K562 (cell line): ENCODE results near the gene VEZF1. TPM values are rescaled to one million over a fixed set of nuclear protein-coding genes. Genes with fewer than 3 reads are reported as not detected.
A peak's percentile ranks its signal among the peaks of the same experiment; 100 is the strongest.

Experiments
- CXXC5 ChIP-seq: fragments of 250-450 bp; sonication (Bioruptor Pico); IDR thresholded peaks from 2 replicates; pipeline ENCODE4 v1.8.0; 2022; ENCODE audit warnings: inconsistent platforms, mild to moderate bottlenecking, moderate library complexity
- FOXA3 ChIP-seq, 2 experiments: fragments of 450-650 bp in 1 of 2; sonication (generic) in 1 of 2; formaldehyde crosslinking; IDR thresholded peaks in 1 of 2; conservative IDR thresholded peaks in 1 of 2; 2 replicates each; pipeline versions ENCODE4 v1.4.0 to v1.8.0; 2020 to 2022; ENCODE audit warnings: mild to moderate bottlenecking in 2 of 2, missing genetic modification reagents in 1 of 2
- MAFF ChIP-seq: IDR thresholded peaks from 2 replicates; pipeline ENCODE4 v1.6.1; 2012; ENCODE audit warnings: low read length, improper control_type of control experiment
- MCM3 ChIP-seq: fragments of 450-650 bp; IDR thresholded peaks from 2 replicates; pipeline ENCODE4 v1.6.1; 2016
- NELFE ChIP-seq: IDR thresholded peaks from 2 replicates; pipeline ENCODE4 v1.6.1; 2011; ENCODE audit warnings: mild to moderate bottlenecking; ENCODE audit not compliant: insufficient read depth, insufficient read length
- SIN3A ChIP-seq, 2 experiments: fragments of 150-350 bp in 1 of 2; IDR thresholded peaks; 2 replicates each; pipeline ENCODE4 v1.6.1; 2011 to 2016; ENCODE audit warnings: borderline replicate concordance in 2 of 2, low read depth in 2 of 2, low read length in 2 of 2, mild to moderate bottlenecking in 2 of 2, moderate library complexity in 2 of 2; ENCODE audit not compliant: control insufficient read depth in 1 of 2
- STAG1 ChIP-seq: sonication (generic); formaldehyde crosslinking; IDR thresholded peaks from 2 replicates; pipeline ENCODE4 v1.5.0; 2020; ENCODE audit warnings: missing genetic modification reagents, borderline replicate concordance
- U2AF2 ChIP-seq: fragments of 200-400 bp; formaldehyde crosslinking; optimal IDR thresholded peaks from 2 replicates; pipeline ENCODE3; 2017; ENCODE audit warnings: low read depth, mild to moderate bottlenecking, low read length
- ZC3H11A ChIP-seq: IDR thresholded peaks from 2 replicates; pipeline ENCODE4 v1.6.1; 2012; ENCODE audit warnings: low read depth, low read length, improper control_type of control experiment
- ZNF239 ChIP-seq: fragments of 250-450 bp; sonication (Bioruptor Pico); IDR thresholded peaks from 2 replicates; pipeline ENCODE4 v1.4.0; 2020; ENCODE audit warnings: mild to moderate bottlenecking
- polyA plus RNA-seq, 8 experiments: library from polyadenylated mRNA; depleted of rRNA in 4 of 8; stranded (reverse) in 5 of 8; unstranded in 3 of 8; fragments of >200 nt; fragmentation: Nextera tagmentation in 2 of 8; fragmentation: Illumina TruSeq in 1 of 8; extraction: Ambion mirVana in 2 of 8; extraction: Trizol in 1 of 8; gene quantifications; 2 replicates each; pipeline versions ENCODE4 v1.2.1 to v1.2.3, GENCODE V29; 2011 to 2014; ENCODE audit warnings: inconsistent platforms in 1 of 8, missing spikeins in 1 of 8
- total RNA-seq, 7 experiments: library from RNA; depleted of rRNA in 6 of 7; stranded (reverse); fragments of >200 nt in 6 of 7; fragmentation: Illumina TruSeq in 2 of 7; extraction: Trizol in 2 of 7; gene quantifications; 2 replicates each; pipeline versions ENCODE4 v1.2.1 to v1.2.3, GENCODE V29; 2011 to 2021; ENCODE audit warnings: low replicate concordance in 1 of 7
- TF ChIP-seq, protein P1 (sequence below): sonication (generic); formaldehyde crosslinking; IDR thresholded peaks from 2 replicates; pipeline ENCODE4 v1.8.1; 2022; ENCODE audit warnings: missing genetic modification reagents
- TF ChIP-seq, protein P2 (sequence below): fragments of 450-650 bp; IDR thresholded peaks from 2 replicates; pipeline ENCODE4 v1.6.1; 2016; ENCODE audit warnings: borderline replicate concordance
- TF ChIP-seq, protein P3 (sequence below), 2 experiments: fragments of 450-650 bp; conservative IDR thresholded peaks; 2 replicates each; pipeline ENCODE4 v1.6.1; 2017; ENCODE audit warnings: mild to moderate bottlenecking in 2 of 2, moderate library complexity in 2 of 2
- TF ChIP-seq, protein P4 (sequence below), 2 experiments: fragments of 450-650 bp in 1 of 2; sonication (generic) in 1 of 2; formaldehyde crosslinking in 1 of 2; IDR thresholded peaks; 2 replicates each; pipeline versions ENCODE4 v1.7.1 to v1.9.0; 2016 to 2022; ENCODE audit warnings: inconsistent platforms in 1 of 2, mild to moderate bottlenecking in 1 of 2, missing genetic modification reagents in 1 of 2

The VEZF1 gene
- total and polyA plus RNA-seq, 9 of the 15 experiments (the other 6 are each of a cell fraction or from before 2014, with no cell fraction given), result 9.5 to 33.4 (median 22.1) TPM

DNA sequence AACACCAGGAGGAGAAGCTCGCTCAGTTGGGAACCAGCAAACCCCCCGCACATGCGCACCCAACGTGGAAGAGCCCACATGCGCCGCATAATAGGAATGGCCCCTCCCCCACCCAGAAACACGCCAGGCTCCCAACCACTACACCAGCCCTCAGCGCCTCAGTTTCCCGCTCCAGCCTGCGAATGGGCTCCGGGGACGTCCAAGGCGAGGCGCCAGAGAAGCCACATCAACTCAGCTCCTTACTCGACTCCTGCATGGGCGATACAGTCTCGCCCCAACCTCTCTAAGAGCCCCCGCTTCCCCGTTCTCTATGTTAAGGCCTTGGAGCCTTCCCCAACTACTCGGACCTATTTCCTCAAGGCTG lies 18.5 kb upstream of the VEZF1 start (continued):
- TF ChIP-seq, protein P1, sequence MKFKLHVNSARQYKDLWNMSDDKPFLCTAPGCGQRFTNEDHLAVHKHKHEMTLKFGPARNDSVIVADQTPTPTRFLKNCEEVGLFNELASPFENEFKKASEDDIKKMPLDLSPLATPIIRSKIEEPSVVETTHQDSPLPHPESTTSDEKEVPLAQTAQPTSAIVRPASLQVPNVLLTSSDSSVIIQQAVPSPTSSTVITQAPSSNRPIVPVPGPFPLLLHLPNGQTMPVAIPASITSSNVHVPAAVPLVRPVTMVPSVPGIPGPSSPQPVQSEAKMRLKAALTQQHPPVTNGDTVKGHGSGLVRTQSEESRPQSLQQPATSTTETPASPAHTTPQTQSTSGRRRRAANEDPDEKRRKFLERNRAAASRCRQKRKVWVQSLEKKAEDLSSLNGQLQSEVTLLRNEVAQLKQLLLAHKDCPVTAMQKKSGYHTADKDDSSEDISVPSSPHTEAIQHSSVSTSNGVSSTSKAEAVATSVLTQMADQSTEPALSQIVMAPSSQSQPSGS (CRISPR knock-in tag), result no peak
- TF ChIP-seq CXXC5 (no peak; the same call in 1 of the 2 replicates), FOXA3 (CRISPR knock-in tag; conservative IDR thresholded peaks at IDR 0.05 in 1 of 2, IDR thresholded peaks at IDR 0.05 in 1 of 2) (no peak), SIN3A (IDR thresholded peaks at IDR 0.05; ENCODE audit: borderline replicate concordance in 2 of 2, control insufficient read depth in 1 of 2, low read depth in 2 of 2, low read length in 2 of 2) (peak; percentile 37 to 90; a peak in 3 of 4 replicates), U2AF2 (no peak), ZNF239 (CRISPR knock-in tag) (no peak), MAFF (no peak), STAG1 (no peak), ZC3H11A (no peak), NELFE (no peak), MCM3 (no peak)
- TF ChIP-seq, protein P2, sequence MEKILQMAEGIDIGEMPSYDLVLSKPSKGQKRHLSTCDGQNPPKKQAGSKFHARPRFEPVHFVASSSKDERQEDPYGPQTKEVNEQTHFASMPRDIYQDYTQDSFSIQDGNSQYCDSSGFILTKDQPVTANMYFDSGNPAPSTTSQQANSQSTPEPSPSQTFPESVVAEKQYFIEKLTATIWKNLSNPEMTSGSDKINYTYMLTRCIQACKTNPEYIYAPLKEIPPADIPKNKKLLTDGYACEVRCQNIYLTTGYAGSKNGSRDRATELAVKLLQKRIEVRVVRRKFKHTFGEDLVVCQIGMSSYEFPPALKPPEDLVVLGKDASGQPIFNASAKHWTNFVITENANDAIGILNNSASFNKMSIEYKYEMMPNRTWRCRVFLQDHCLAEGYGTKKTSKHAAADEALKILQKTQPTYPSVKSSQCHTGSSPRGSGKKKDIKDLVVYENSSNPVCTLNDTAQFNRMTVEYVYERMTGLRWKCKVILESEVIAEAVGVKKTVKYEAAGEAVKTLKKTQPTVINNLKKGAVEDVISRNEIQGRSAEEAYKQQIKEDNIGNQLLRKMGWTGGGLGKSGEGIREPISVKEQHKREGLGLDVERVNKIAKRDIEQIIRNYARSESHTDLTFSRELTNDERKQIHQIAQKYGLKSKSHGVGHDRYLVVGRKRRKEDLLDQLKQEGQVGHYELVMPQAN, result peak; percentile 75; the same call in 1 of the 2 replicates
- TF ChIP-seq, protein P3, sequence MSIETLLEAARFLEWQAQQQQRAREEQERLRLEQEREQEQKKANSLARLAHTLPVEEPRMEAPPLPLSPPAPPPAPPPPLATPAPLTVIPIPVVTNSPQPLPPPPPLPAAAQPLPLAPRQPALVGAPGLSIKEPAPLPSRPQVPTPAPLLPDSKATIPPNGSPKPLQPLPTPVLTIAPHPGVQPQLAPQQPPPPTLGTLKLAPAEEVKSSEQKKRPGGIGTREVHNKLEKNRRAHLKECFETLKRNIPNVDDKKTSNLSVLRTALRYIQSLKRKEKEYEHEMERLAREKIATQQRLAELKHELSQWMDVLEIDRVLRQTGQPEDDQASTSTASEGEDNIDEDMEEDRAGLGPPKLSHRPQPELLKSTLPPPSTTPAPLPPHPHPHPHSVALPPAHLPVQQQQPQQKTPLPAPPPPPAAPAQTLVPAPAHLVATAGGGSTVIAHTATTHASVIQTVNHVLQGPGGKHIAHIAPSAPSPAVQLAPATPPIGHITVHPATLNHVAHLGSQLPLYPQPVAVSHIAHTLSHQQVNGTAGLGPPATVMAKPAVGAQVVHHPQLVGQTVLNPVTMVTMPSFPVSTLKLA (conservative IDR thresholded peaks at IDR 0.05), result peak; percentile 85 to 94
- TF ChIP-seq, protein P4, sequence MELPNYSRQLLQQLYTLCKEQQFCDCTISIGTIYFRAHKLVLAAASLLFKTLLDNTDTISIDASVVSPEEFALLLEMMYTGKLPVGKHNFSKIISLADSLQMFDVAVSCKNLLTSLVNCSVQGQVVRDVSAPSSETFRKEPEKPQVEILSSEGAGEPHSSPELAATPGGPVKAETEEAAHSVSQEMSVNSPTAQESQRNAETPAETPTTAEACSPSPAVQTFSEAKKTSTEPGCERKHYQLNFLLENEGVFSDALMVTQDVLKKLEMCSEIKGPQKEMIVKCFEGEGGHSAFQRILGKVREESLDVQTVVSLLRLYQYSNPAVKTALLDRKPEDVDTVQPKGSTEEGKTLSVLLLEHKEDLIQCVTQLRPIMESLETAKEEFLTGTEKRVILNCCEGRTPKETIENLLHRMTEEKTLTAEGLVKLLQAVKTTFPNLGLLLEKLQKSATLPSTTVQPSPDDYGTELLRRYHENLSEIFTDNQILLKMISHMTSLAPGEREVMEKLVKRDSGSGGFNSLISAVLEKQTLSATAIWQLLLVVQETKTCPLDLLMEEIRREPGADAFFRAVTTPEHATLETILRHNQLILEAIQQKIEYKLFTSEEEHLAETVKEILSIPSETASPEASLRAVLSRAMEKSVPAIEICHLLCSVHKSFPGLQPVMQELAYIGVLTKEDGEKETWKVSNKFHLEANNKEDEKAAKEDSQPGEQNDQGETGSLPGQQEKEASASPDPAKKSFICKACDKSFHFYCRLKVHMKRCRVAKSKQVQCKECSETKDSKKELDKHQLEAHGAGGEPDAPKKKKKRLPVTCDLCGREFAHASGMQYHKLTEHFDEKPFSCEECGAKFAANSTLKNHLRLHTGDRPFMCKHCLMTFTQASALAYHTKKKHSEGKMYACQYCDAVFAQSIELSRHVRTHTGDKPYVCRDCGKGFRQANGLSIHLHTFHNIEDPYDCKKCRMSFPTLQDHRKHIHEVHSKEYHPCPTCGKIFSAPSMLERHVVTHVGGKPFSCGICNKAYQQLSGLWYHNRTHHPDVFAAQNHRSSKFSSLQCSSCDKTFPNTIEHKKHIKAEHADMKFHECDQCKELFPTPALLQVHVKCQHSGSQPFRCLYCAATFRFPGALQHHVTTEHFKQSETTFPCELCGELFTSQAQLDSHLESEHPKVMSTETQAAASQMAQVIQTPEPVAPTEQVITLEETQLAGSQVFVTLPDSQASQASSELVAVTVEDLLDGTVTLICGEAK (IDR thresholded peaks at IDR 0.05), result no peak
- TF ChIP-seq, protein P4 (CRISPR knock-in tag; IDR thresholded peaks at IDR 0.05), result no peak
